SU-DHL-6 (cell line): Measurements from ENCODE around the gene RWDD4.

ENCODE experiments used
- H2AFZ ChIP-seq: fragments of 200-600 bp; sonication (generic); 2 replicates; pipeline ENCODE4 v1.6.1; 2014; ENCODE audit warnings: low read depth, mild to moderate bottlenecking, moderate library complexity, mixed read lengths, antibody characterized with exemption, low read length; ENCODE audit not compliant: severe bottlenecking
- H3F3A ChIP-seq: fragments of 200-600 bp; shearing (Covaris generic); 2 replicates; pipeline ENCODE4 v1.6.0; 2016; ENCODE audit warnings: antibody characterized with exemption, mild to moderate bottlenecking; ENCODE audit not compliant: insufficient read depth
- H3K27ac ChIP-seq: fragments of 200-600 bp; sonication (generic); 2 replicates; pipeline ENCODE4 v1.5.1; 2016; ENCODE audit warnings: low read depth, mild to moderate bottlenecking, low read length, moderate library complexity, mixed read lengths
- H3K27me3 ChIP-seq: fragments of 200-600 bp; sonication (generic), shearing (Covaris generic); 2 replicates; pipeline ENCODE4 v1.6.0; 2014; ENCODE audit warnings: mild to moderate bottlenecking, low read length
- H3K36me3 ChIP-seq: fragments of 200-600 bp; sonication (generic); 2 replicates; pipeline ENCODE4 v1.6.1; 2014; ENCODE audit warnings: mild to moderate bottlenecking, low read length, mixed read lengths
- H3K4me2 ChIP-seq: fragments of 300-600, 200-600 bp; shearing (Covaris generic), sonication (generic); 2 replicates; pipeline ENCODE4 v1.6.0; 2014; ENCODE audit warnings: low read length, low read depth, mild to moderate bottlenecking; ENCODE audit not compliant: poor library complexity, severe bottlenecking
- H3K4me3 ChIP-seq: fragments of 200-600 bp; sonication (generic); 2 replicates; pipeline ENCODE4 v1.5.1; 2014; ENCODE audit warnings: antibody characterized with exemption, low read length, mild to moderate bottlenecking, mixed read lengths; ENCODE audit not compliant: insufficient read depth, poor library complexity, severe bottlenecking
- H3K79me2 ChIP-seq: fragments of 200-600 bp; sonication (generic); 2 replicates; pipeline ENCODE4 v1.6.1; 2014; ENCODE audit warnings: mild to moderate bottlenecking, low read length, moderate library complexity; ENCODE audit not compliant: insufficient read depth
- H3K9ac ChIP-seq: fragments of 200-600 bp; sonication (generic); 2 replicates; pipeline ENCODE4 v1.7.0; 2014; ENCODE audit warnings: mild to moderate bottlenecking, low read length
- H3K9me2 ChIP-seq: fragments of 200-600 bp; sonication (generic); replicated peaks from 2 replicates; pipeline ENCODE4 v1.6.1; 2014; ENCODE audit warnings: low read length; ENCODE audit not compliant: insufficient read depth
- H3K9me3 ChIP-seq: fragments of 200-600 bp; sonication (generic); 2 replicates; pipeline ENCODE4 v1.6.1; 2014; ENCODE audit warnings: low read length, mixed read lengths; ENCODE audit not compliant: insufficient read depth
- H4K20me1 ChIP-seq: fragments of 200-600 bp; sonication (generic); 2 replicates; pipeline ENCODE4 v1.6.1; 2014; ENCODE audit warnings: low read depth, mild to moderate bottlenecking, antibody characterized with exemption, low read length, moderate library complexity, mixed read lengths
- EZH2phosphoT487 ChIP-seq: fragments of 200-600 bp; sonication (generic), shearing (Covaris generic); conservative IDR thresholded peaks from 2 replicates; pipeline ENCODE4 v1.6.1; 2018; ENCODE audit warnings: mild to moderate bottlenecking, antibody characterized with exemption, low read length, moderate library complexity, mixed read lengths
- TF ChIP-seq, protein P1 (sequence below): fragments of 200-600 bp; sonication (generic); IDR thresholded peaks from one replicate; pipeline ENCODE4 v1.5.1; 2017; ENCODE audit warnings: antibody characterized with exemption, mild to moderate bottlenecking, low read length, moderate library complexity; ENCODE audit not compliant: insufficient read depth, poor library complexity, severe bottlenecking

Gene RWDD4

DNA sequence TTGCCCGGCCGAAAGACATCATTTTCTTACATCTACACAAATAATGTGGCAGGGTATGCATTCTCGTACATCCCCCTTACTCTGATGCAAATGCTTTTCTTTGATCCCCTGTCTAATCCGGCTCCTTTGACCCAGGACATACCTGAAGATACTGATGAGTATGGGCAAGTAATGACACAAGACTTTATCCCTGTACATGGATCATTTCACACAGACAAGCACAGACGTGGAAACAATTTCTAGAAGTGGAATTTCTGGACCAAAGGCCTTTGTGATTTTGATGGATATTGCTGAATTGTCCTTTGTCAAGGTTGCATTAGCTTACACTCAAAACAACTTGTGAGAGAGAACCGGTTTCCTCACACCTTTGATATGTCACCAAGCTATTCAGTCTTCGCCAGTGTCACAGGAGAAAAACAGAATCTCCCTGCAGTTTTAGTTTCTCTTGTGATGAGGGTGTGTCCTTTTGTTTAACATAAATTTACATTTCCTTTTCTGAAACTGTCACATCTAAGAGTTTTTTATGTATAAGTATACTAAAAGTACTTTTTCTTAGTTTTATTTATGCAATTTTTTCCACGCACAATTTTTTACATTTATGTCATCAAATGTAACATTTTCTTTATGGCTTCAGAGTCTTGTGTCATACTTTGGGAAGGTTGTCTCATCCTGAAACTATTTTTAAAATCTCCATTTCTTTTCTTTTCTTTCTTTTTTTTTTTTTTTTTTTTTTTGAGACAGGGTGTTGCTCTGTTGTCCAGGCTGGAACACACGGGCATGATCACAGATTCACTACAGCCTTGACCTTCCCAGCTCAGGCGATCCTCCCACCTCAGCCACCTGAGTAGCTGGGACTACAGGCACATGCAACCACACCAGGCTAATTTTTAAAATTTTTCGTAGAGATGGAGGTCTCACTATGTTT, 25.2 kb downstream of the RWDD4 start:
- H3K27me3 ChIP-seq = no peaks in the 10 kb centered on the region
- no peak overlapping the region for H3K4me2 ChIP-seq
- H3K79me2 ChIP-seq = no peaks in the 10 kb centered on the region
- no peak overlapping the region for H2AFZ ChIP-seq
- H3K9ac ChIP-seq = no peak overlapping the region
- H3K9me2 ChIP-seq = no peaks in the 10 kb centered on the region
- H3K36me3 ChIP-seq = no peaks in the 10 kb centered on the region
- no peak overlapping the region for H3K4me3 ChIP-seq
- no peaks in the 10 kb centered on the region for H3F3A ChIP-seq
- H4K20me1 ChIP-seq = no peaks in the 10 kb centered on the region
- no peak overlapping the region for H3K27ac ChIP-seq
- no peak for TF ChIP-seq EZH2phosphoT487
- TF ChIP-seq, protein P1, sequence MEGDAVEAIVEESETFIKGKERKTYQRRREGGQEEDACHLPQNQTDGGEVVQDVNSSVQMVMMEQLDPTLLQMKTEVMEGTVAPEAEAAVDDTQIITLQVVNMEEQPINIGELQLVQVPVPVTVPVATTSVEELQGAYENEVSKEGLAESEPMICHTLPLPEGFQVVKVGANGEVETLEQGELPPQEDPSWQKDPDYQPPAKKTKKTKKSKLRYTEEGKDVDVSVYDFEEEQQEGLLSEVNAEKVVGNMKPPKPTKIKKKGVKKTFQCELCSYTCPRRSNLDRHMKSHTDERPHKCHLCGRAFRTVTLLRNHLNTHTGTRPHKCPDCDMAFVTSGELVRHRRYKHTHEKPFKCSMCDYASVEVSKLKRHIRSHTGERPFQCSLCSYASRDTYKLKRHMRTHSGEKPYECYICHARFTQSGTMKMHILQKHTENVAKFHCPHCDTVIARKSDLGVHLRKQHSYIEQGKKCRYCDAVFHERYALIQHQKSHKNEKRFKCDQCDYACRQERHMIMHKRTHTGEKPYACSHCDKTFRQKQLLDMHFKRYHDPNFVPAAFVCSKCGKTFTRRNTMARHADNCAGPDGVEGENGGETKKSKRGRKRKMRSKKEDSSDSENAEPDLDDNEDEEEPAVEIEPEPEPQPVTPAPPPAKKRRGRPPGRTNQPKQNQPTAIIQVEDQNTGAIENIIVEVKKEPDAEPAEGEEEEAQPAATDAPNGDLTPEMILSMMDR = no peak
- H3K9me3 ChIP-seq = no peaks in the 10 kb centered on the region

DNA sequence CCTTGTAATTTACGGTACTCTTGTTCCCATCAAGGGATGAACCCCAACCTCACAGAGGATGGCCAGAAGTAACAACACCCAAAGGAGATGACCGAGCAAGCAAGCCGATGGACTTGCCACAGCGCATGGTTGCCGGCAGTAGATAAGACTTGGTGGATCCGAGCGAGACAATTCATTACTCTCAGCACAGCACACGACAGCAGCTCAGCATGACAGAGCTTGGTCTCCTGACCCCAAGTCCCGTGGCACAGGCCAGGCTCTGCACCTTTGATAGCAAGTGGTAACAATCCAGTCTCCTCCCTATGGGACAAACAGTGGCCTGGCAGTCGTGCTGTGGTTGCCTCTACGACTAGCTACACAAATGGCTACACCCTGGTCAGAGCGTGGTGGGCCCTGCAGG, 26.3 kb downstream of the RWDD4 start:
- Histone ChIP-seq H4K20me1 (no peaks in the 10 kb centered on the region), H3F3A (no peaks in the 10 kb centered on the region), H3K4me3 (no peak overlapping the region), H3K9me2 (no peaks in the 10 kb centered on the region), H3K9me3 (no peaks in the 10 kb centered on the region), H3K9ac (no peak overlapping the region), H2AFZ (no peak overlapping the region), H3K36me3 (no peaks in the 10 kb centered on the region), H3K27ac (no peak overlapping the region), H3K79me2 (no peaks in the 10 kb centered on the region), H3K27me3 (no peaks in the 10 kb centered on the region), H3K4me2 (no peak overlapping the region)
- TF ChIP-seq EZH2phosphoT487 = no peak
- TF ChIP-seq, protein P1 = no peak

DNA sequence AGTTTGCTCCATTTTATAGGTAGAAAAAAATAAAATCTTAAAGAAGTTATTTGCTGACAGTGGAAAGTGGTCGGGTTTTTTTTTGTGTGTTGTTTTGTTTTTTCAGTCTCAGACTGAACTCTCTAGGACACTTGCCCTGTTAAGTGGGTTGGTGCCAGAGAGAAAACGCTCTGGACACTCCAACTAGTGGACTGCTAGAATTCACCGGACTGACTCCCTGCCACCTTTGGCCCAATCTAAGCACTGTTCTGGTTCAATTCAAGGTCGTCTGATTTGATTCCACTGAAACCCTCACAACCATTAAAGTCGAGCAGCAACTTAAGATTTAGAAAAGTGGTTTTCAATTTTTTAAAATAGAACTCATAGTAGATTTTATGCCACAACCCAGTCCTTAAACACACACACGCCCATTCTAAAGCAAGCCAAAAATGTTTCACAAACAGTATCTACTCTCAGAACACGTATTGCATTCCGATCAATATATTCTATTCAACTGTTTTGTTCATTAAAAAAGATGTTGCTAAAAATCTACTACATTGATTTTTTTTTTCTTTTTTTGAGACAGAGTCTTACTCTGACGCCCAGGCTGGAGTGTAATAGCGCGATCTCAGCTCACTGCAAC, 27.3 kb downstream of the RWDD4 start:
- Histone ChIP-seq H3K4me2 (no peak overlapping the region), H3K27me3 (no peaks in the 10 kb centered on the region), H3K4me3 (no peak overlapping the region), H3K79me2 (no peaks in the 10 kb centered on the region), H4K20me1 (no peaks in the 10 kb centered on the region), H2AFZ (no peak overlapping the region), H3K9me3 (no peaks in the 10 kb centered on the region), H3K36me3 (no peaks in the 10 kb centered on the region), H3K27ac (no peak overlapping the region), H3K9me2 (no peaks in the 10 kb centered on the region), H3K9ac (no peak overlapping the region), H3F3A (no peaks in the 10 kb centered on the region)
- no peak for TF ChIP-seq EZH2phosphoT487
- TF ChIP-seq, protein P1 = no peak
